BE2C (cell line): ENCODE results near the gene VSIG10L.

Experiments used
- DNase-seq: peaks from one replicate; pipeline ENCODE4 v3.0.0-alpha.2; 2020
- H3K27me3 ChIP-seq: fragments of 250-450 bp; sonication (Bioruptor Pico); 2 replicates; pipeline ENCODE4 v1.5.1; 2020; ENCODE audit warnings: mild to moderate bottlenecking
- H3K36me3 ChIP-seq: fragments of 250-450 bp; sonication (Bioruptor Pico); 2 replicates; pipeline ENCODE4 v1.5.1; 2020; ENCODE audit warnings: mild to moderate bottlenecking
- H3K4me1 ChIP-seq: fragments of 250-450 bp; sonication (Bioruptor Pico); 2 replicates; pipeline ENCODE4 v1.5.1; 2020
- H3K4me3 ChIP-seq: 2 replicates; pipeline ENCODE4 v1.5.1; 2011; ENCODE audit warnings: low read depth, low read length
- H3K9me3 ChIP-seq: fragments of 250-450 bp; sonication (Bioruptor Pico); 2 replicates; pipeline ENCODE4 v1.5.1; 2020
- CTCF ChIP-seq: IDR thresholded peaks from 2 replicates; pipeline ENCODE4 v1.5.1; 2012; ENCODE audit warnings: mild to moderate bottlenecking, low read depth, low read length

VSIG10L gene

DNA sequence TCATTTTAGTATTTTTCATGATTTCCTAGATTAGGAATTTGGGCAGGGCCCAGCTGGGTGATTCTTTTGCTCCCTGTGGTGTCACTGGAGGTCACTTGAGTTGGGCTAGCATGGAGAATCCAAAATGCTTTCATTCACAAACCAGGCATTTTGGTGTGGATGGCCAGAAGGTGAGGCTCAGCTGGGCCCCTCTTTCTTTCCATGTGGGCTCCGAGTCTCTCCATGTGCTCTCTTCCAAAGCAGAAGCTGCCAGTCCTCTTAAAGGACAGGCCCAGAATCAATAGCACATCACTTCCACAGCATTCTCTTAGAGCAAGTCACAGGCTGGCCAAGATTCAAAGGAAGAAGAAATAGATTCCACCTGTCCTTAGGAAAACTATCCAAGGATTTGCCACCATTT lies 52.3 kb downstream of the VSIG10L start:
- DNase-seq, result no peak
- TF ChIP-seq CTCF, result no peak
- no peaks in the 10 kb centered on the region for H3K9me3 ChIP-seq
- no peaks in the 10 kb centered on the region; the same call in 1 of the 2 replicates for H3K27me3 ChIP-seq
- no peaks in the 10 kb centered on the region for H3K4me1 ChIP-seq
- H3K4me3 ChIP-seq, result no peak overlapping the region
- no peaks in the 10 kb centered on the region for H3K36me3 ChIP-seq

DNA sequence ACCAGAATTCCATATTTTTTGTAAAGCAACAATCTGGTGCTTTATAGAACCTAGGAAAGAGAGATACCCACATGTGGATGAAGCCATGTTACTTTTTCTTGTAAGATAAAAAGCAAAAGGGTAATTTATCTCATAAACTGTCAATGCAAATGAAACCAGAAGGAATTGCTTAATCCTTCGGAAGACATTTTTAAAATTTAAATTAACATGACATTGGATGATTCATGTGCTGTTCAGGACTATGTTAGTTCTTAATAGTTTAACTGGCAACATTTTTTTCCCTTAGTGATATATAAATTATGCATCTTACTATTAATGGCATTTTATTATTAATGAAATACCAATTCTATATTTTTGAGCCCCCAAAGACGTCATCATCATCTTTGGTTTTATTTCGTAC lies 56.3 kb downstream of the VSIG10L start:
- Histone ChIP-seq H3K4me1 (no peaks in the 10 kb centered on the region), H3K27me3 (no peaks in the 10 kb centered on the region; the same call in none of the 2 replicates), H3K9me3 (no peaks in the 10 kb centered on the region), H3K4me3 (no peak overlapping the region), H3K36me3 (no peaks in the 10 kb centered on the region)
- TF ChIP-seq CTCF, result no peak
- DNase-seq, result no peak

DNA sequence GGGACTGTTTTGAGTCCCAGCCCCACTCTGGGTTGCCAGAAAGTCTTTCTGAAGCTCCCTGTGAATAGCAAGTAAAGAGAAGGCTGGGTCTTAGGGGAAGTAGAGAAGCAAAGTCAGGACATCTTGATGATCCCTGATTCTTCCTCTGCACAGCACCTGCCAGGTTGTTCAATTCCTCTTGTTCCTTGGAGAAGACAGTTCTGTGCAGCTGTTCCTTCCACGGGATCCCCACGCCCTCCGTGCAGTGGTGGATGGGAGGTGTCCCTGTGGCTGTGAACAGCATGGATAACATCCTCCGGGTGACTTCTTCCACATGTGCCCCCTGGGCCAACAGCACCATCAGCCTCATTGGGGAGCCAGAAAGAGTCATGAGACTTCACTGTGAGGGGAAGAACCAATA lies 59.6 kb downstream of the VSIG10L start:
- DNase-seq, result no peak
- no peak overlapping the region for H3K4me3 ChIP-seq
- H3K9me3 ChIP-seq, result no peaks in the 10 kb centered on the region
- H3K27me3 ChIP-seq, result peaks cover 4% of the 10 kb centered on the region; the same call in 1 of the 2 replicates
- H3K36me3 ChIP-seq, result no peaks in the 10 kb centered on the region
- H3K4me1 ChIP-seq, result no peaks in the 10 kb centered on the region
- TF ChIP-seq CTCF, result no peak
